ENCODE data around the gene GALNT2. TPM values are rescaled to one million over a fixed set of nuclear protein-coding genes. Genes with fewer than 3 reads are reported as not detected.

The GALNT2 gene
- total RNA-seq, 1 donor from 2014 or later: 28.3 TPM

GRCh38 chr1:230270185-230270558 lies 203.1 kb downstream of the GALNT2 start:
- no peak for TF ChIP-seq CTCF (IDR thresholded peaks at IDR 0.05; ENCODE audit: borderline replicate concordance)
- Histone ChIP-seq H3K27ac (replicated peaks) (peak overlapping the region; percentile 65), H3K4me1 (peaks cover 33% of the 10 kb centered on the region), H3K9me3 (replicated peaks) (no peaks in the 10 kb centered on the region), H3K27me3 (ENCODE audit: low read depth) (no peaks in the 10 kb centered on the region), H3K4me3 (no peak overlapping the region), H3K36me3 (peaks cover 27% of the 10 kb centered on the region)
- no peak for DNase-seq
- intact Hi-C loops (cut with micrococcal nuclease): no loop called here

GRCh38 chr1:230270559-230271281 lies 203.7 kb downstream of the GALNT2 start:
- Histone ChIP-seq H3K4me3 (no peak overlapping the region), H3K9me3 (replicated peaks) (no peaks in the 10 kb centered on the region), H3K36me3 (peaks cover 27% of the 10 kb centered on the region), H3K4me1 (peaks cover 33% of the 10 kb centered on the region), H3K27ac (replicated peaks) (peak overlapping the region; percentile 65), H3K27me3 (ENCODE audit: low read depth) (no peaks in the 10 kb centered on the region)
- no peak for TF ChIP-seq CTCF (IDR thresholded peaks at IDR 0.05; ENCODE audit: borderline replicate concordance)
- DNase-seq: no peak
- intact Hi-C loops (cut with micrococcal nuclease): no loop called here

GRCh38 chr1:230271300-230272035 lies 204.4 kb downstream of the GALNT2 start:
- H3K27ac ChIP-seq (replicated peaks): peak overlapping the region; percentile 65
- TF ChIP-seq CTCF (IDR thresholded peaks at IDR 0.05; ENCODE audit: borderline replicate concordance): no peak
- no peaks in the 10 kb centered on the region for H3K9me3 ChIP-seq (replicated peaks)
- no peaks in the 10 kb centered on the region for H3K27me3 ChIP-seq (ENCODE audit: low read depth)
- intact Hi-C loops (cut with micrococcal nuclease): no loop called here
- H3K4me1 ChIP-seq: peaks cover 33% of the 10 kb centered on the region
- DNase-seq: no peak
- H3K4me3 ChIP-seq: no peak overlapping the region
- H3K36me3 ChIP-seq: peaks cover 27% of the 10 kb centered on the region

- no peak for DNase-seq
- intact Hi-C loops (cut with micrococcal nuclease): no loop called here
Observed at GRCh38 chr1:230272557-230272956, 205.5 kb downstream of the GALNT2 start.

More at GRCh38 chr1:230272557-230272956, 205.5 kb downstream of the GALNT2 start:
- H3K27me3 ChIP-seq (ENCODE audit: low read depth): no peaks in the 10 kb centered on the region
- TF ChIP-seq CTCF (IDR thresholded peaks at IDR 0.05; ENCODE audit: borderline replicate concordance): no peak
- H3K4me3 ChIP-seq: no peak overlapping the region
- H3K4me1 ChIP-seq: peaks cover 40% of the 10 kb centered on the region
- peaks cover 32% of the 10 kb centered on the region for H3K36me3 ChIP-seq
- H3K9me3 ChIP-seq (replicated peaks): no peaks in the 10 kb centered on the region
- no peak overlapping the region for H3K27ac ChIP-seq (replicated peaks)

Measured in left ventricle myocardium inferior (tissue), 1 donor.